GM18868 (cell line): ENCODE measurements around the gene PXDC1.
"Not testable (repeated sequence)": the region's sequence is repeated elsewhere in the genome, so short reads cannot be mapped to it uniquely, and the experiment has no call there.

Experiments used
- ATAC-seq: cut with Tn5 transposase; IDR thresholded peaks from one replicate; pipeline ENCODE4 v1.9.1; 2021; ENCODE audit warnings: mild to moderate bottlenecking, moderate library complexity; ENCODE audit not compliant: unreplicated experiment

The PXDC1 gene

DNA sequence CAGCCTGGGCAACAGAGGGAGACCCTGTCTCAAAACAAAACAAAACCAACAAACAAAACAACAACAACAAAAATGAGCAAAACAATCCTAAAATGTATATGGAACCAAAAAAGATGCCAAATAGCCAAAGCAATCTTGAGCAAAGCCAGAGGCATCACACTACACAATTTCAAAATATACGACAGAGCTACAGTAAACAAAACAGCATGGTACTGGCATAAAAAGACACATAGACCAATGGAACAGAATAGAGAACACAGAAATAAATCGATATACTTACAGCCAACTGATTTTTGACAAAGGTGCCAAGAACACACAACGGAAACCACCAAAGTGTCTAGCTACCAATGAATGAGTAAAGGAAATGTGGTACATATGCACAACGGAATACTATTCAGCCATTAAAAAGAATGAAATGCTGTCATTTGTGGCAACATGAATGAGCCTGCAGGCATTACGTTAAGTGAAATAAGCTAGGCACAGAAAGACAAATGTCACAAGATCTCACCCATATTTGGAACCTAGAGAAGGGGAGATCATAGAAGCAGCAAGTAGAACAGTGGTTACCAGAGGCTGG is 16.4 kb downstream of the PXDC1 start:
- no peak for ATAC-seq

DNA sequence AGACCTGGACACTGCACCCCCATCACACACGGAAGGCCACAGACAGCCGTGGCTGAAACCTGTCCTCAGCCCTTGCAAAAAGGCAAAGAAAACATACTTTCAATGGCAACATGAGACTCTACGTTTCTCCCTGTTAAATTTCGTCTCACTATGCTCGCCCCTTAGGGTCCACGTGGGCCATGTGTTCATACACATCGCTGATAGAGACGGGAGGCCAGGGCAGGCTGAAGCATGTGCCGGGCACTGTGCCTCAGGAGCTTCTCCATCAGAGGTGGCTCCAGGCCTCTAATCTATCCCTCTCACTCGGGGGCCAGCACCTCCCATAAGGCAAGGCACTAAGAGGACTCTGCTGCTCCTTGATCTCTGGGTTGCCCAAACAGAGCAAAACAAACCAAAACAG is 17.5 kb downstream of the PXDC1 start:
- ATAC-seq, result no peak

DNA sequence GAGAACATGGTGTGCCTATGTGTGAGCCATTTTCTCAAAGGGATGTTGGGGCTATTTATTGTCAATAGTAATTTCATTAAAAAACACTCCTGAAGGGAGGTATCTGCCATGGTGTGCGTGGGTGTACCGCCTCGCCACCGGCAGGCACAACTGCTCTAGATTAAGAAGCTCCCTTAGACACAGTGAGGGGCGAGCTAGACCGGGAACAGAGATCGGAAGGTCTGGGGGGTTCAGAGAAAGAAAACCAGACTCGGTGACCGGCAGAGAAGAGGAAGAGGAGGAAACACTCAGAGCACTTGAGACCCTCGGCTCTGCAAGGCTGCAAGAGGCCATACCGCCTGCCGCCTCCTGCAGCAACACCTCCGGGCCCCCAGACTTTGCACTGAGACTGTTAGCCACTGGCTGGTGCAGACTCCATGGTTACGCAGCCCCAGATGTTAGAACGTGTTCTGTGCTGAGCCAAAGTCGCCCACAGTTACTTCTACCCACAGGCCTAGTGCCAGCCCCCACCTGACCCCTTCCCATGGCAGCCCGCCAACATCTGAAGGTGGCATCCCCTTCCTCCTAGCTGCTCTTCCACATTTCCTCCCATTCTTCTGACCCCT is 18.1 kb downstream of the PXDC1 start:
- ATAC-seq, result no peak

DNA sequence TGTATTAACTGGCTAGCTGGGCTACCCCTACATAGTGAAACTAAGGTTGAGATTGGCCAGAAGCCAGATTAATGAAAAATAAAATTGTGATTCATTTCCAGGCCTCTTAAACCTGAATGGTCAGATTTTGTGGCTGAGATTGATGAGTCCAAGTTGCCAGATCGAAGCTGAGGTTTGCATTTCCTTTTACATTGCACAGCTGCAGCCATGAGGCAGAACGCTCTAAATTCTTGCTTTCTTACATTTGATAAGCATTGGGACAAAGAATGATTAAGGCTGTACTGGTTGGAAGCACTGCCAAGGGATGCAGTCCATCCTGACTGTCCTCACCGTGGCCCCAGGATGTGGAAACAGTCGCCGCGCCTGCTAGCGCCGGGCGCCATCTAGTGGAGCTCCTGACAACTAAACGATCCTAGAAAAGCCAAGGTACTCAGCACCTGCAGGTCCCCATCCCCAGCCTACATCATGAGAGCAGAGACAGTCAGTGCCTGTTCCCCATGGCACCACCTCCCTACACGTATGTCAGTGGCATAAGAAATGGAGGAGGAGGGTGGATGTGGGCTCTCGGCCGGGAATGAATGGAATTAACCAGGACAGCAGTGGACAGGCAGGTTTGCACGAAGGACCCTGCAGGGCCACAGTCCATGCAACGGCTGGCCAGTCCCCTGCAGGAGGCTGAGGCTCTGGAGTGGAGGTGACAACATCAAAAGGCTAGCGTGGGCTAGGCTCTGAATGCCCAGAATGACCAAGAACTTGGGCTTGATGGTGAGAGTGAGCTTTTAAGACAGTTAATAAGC is 19.0 kb downstream of the PXDC1 start:
- no peak for ATAC-seq

DNA sequence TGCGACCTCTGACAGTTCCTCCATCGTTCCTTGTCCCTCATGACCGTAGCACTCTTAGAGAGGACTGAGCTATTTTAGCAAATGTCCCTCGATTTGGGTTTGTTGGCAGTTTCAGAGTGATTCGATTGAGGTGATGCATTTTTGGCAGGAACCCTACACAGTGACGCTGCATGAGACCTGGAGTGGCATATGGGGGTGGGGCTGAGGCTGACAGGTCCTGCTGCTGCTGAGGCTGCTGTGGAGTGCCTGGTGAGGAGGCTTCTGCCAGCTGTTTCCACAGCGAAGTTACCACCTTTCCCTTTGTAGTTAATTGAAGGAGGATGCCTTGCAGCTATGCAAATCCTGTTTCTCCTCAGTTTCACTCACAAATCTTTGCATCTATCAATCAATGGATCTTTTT is 19.8 kb downstream of the PXDC1 start:
- no peak for ATAC-seq

DNA sequence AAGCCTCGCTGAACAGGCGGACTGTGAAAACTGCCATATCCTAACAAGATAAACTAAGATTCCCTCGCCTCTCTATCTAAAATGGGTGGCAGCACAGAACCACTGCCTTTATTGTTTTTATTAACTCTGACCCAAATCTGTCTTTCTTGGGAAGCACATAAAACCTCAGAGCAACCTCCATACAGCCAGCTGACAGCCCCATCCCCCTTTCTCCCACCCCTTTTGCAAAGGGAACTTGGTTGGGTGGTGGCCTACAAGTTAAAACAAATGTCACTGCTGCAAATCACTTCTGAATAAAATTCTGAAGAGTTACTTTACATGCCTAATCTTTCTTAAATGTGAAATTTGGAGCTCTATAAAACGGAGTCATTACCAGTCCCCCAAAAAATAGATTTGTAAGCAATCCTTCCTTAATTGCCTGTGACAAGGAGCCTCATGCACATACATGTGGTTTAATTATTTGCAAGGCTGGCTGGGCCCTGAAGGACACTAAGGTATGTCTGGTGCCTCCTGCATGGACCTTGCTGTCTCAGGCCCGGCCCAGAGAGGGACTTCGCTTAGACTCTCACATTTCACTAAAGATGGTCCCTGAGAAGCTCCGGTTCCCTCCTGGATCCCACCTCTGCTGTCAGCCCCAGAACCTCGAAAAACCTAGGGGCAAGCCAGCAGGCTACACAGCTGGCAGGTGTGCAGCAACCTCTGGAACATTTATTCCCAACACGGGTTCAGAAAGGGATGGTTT is 21.7 kb downstream of the PXDC1 start:
- no peak for ATAC-seq

DNA sequence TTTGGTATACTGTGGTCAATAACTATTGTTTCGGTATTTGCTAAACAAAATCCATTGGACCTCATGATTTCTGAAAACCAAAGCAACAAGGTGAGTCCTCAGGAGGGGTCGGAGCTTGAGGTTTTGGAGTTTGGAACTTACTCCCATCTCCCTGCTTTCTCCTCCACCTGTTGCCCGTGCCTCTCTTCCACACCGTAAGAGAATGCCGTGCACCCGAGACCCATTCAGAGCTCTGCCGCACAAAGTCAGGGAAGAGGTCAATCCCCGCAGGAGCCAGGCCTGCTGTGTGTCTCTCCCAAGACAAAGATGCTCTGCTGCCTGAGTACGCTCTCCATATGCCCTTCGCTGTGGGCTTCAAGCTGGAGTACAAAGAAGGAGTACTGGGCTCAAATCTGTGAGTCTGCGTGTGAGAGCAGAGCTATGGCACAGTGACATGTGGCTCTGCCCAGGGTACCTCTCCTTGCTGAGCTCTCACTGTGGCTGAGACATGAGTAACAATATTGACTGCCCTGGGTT is 23.9 kb downstream of the PXDC1 start:
- ATAC-seq, result no peak

DNA sequence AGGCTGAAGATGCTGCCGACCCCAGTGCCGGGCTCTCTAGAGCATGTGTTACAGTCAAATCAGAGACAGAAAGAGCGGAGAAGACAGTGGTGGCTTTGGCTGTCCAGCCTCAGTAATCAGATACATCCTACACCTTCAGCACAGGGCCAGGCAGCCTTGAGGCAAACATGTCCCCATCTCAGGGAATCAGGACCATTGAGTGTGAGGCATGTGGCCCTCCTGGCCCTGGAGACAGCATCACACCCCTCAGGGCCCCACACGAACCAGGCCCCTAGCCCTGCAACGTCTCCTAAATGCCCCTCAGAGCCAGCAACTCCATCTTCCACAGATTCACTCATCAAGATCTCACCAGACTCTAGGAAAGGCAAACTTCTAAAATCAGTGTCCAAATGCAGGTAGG is 24.5 kb downstream of the PXDC1 start:
- no peak for ATAC-seq

DNA sequence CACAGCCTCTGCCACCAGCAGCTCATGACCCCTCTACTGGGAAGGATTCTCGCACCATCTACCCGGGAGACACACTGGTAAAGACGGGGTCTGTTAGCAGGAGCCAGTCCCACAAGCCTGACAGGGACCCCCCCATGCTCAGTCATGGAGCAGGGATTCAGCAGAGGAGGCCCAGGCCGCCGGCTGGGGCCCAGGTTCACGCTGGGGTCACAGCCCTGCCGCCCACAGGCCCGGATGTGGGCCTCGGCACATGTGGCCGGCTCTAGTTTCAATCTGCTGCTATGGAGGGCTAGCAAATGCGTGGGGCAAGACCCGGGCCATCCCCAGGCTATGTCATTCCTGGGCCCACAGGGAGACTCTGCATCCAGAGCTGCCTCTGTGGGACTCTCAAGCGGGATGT is 25.1 kb downstream of the PXDC1 start:
- no peak for ATAC-seq

DNA sequence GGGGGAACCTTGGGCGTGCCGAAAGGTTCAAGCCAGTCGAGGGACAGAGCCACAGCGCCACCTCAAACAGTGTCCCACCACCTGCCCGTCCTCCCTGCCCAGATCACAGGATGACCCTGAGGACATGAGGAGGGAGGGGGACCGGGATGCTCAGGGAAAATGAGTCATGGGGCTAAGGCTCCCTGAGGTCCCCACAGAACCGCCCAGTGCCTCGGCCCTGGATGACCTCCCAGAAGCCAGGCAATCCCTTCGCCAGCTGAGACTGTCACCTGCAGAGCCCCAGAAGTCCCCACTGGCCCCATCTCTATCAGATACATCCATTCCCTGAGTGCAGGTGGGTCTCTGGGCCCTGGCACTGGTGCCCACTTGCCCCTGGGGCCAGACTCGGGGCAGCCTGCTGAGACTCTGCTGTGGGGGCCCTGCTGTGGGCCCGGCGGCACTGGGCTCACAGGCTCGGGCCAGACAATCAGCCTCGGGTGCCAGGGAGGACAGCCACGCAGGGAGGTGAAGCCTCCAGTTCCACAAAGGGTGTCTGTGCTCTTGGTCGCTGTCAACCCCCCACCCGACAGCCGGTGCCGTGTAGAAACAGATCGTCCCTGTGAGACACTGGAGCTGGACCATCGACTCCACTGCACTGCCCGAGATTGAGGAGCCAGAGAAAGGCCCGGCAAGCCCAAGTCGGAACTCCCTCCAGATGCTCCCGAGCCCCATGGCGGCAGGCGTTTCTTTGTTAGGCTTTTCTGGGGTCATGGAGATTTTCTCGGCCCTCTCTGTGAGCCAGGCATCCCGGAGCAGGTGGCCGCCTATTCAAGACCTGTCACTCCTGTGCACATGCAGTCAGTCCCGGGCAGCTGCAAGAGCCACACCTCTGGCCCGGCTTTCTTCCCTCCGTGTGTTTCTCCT is 26.1 kb downstream of the PXDC1 start:
- no peak for ATAC-seq

DNA sequence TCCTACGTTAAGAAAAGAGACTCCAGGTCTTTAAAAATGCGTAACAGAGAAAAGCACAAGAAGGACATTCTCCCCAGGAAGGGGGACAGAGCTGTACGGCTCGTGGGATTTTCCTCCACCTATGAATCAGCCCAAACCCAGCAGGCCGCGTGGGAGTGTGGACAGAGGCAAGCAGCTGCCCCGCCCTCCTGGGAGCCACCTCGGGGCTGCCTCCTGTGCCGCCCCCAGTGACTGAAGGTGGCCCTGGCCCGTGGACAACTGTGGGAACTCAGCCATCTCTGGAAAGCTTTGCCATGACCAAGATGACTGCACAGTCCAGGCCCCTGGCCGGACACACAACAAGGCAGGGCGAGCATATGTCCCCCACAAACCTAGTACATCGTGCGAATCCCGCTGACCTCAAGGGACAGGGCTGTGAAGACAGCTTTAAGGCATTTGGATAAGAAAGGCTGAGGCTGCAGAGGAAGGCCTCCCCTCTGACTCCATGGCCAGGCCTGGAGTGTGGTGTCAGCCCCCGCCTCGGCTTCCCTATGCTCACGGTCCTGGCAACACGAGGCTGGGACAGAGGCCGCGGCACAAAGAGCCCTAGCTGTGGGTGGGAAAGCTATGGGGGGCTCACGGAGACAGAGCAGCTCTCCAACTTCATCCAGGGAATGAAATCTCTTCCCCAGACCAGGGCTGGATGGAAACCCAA is 26.9 kb downstream of the PXDC1 start:
- ATAC-seq, result no peak

DNA sequence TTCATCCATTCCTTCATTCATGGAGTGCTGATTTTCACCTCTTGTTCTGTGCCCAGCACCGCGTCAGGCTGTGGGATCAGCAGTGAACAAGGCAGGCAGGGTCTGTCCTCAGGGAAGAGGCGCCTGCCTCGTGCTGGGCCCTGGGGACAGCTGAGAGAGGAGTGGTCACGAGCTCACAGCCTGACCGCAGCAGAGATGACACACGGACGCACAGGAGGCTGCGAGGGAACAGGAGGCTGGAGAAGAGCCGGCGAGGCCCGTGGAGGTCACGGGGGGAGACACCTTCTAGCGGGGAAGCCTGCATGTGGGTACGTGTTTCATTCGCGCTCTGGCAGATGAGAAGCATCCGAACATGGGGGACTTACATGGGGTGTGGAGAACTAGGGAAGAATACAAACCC is 27.5 kb downstream of the PXDC1 start:
- ATAC-seq, result no peak

DNA sequence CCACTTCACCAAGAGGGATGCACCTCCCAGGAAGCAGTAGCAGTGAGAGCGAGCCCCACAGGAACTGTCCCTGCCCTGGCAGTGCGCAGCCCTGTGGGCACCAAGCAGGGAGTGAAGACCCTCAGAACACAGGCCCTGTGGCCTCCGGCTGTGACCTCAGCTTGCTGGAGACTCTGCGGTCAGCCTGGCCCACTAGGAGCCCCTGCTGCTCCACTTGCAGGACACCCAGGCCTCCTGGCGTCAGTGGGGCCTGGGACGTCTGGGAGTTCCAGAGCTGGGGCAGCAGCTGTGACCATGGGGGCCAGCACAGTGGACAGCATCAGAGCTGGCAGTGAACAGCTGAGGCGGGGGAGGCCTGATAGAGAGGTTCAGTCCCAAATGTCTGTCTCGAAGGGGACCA is 28.3 kb downstream of the PXDC1 start:
- ATAC-seq, result no peak

DNA sequence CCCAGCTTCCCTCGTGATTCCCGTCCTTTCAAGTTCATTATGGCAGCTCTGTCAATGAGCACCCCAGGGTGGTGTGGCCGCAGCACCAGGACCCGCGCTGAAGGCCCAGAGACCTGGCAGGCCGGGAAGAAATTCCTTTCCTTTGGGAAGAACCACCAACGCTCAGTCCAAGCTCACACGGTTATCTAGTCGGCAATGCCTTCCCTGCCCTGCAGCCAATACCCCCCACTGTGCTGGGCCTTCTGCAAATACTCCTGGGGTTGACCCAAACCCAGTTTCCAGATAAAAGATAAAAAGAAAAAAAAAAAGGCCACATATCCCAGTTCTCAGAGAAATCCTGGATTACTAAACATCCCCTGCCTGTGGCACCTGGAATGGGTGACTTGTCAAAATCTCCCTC is 28.7 kb downstream of the PXDC1 start:
- ATAC-seq, result no peak

DNA sequence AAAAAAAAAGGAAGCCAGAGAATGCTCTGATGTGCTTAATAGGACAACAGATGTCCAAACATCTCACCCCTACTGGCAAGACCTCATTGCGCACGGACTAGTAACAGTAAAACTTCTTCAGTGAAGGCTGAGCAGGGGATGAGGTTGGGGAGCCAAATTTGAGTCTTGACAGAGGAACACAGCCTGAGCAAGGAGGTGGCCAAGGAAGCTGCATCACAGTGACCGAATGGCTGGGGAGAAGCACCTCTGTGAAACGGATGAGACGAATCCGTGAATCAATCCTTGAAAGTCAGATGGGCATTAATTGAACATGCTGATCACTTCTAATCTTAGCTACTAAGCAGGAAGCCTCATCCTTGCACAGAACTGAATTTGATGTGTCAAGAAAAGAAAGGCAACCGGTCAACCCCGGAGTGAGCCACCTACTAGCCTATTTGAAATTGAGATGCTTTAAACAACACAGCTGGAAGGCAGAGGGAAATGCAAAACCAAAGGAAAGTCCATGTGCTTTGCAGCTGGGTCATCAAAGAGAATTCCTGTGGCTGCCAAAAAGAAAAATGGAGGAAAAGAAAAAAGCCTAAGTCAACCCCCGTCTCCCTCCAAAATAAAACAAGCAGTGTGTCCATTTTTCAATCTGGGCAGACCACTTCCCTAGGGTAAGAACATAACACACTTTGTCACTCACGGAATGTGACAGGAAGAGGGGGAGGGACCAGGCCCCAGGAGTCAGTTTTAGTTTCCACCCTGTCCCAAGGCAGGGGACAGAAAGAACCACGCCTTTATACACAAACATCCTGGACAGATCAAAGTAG is 29.5 kb downstream of the PXDC1 start:
- ATAC-seq, result no peak

DNA sequence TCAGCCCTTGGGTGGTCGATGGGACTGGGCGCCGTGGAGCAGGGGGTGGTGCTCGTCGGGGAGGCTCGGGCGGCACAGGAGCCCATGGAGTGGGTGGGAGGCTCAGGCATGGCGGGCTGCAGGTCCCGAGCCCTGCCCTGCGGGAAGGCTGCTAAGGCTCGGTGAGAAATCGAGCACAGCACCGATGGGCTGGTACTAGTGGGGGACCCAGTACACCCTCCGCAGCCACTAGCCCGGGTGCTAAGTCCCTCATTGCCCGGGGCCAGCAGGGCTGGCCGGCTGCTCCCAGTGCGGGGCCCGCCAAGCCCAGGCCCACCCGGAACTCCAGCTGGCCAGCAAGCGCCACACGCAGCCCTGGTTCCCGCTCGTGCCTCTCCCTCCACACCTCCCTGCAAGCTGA is 30.7 kb downstream of the PXDC1 start:
- not testable (repeated sequence) for ATAC-seq

DNA sequence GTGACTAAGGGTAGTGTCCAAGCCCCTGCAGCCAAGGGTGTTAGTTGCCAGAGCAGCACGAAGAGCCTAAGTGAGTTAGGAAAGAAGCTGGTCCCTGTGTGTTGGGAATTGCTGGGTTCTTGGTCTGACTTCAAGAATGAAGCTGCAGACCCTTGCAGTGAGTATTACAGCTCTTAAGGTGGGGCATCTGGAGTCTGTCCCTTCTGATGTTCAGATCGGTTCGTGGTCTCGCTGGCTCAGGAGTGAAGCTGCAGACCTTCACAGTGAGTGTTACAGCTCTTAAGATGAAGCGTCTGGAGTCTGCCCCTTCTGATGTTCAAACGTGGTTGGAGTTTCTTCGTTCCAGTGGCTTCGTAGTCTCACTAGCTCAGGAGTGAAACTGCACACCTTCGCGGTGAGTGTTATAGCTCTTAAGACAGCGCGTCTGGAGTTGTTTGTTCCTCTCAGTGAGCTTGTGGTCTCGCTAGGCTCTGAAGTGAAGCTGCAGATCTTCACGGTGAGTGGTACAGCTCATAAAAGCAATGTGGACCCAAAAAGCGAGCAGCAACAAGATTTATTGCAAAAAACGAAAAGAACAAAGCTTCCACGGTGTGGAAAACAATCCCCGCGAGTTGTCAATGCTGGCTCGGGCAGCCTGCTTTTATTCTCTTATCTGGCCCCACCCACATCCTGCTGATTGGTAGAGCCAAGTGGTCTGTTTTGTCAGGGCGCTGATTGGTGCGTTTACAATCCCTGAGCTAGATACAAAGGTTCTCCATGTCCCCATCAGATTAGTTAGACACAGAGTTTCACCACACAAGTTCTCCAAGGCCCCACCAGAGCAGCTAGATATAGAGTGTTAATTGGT is 31.8 kb downstream of the PXDC1 start:
- no peak for ATAC-seq

DNA sequence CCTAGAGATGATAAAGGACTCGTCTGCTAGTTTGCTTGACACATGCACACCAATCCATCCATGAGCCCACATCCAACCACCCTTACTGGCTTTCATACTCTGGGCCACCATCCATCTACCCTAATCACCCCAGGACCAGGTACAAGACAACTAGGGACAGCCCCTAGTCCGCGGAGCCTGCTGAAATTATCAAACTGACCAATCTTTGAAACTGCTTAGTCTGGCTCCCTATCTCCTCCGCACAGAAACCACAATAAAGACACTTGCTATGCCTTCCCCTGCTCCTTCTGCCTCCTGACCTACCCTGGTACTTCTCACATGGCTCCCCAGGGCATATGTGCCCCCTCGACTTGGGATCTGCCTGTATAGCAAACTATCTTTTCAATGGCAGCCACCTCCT is 33.1 kb downstream of the PXDC1 start:
- no peak for ATAC-seq
